WERI-Rb-1 (cell line): ENCODE data around the gene F11.
"Not testable (repeated sequence)": the region's sequence is repeated elsewhere in the genome, so short reads cannot be mapped to it uniquely, and the experiment has no call there.

ENCODE experiments used
- DNase-seq: peaks from one replicate; pipeline ENCODE4 v3.0.0-alpha.2; 2020
- H3K27ac ChIP-seq: fragments of 250-450 bp; sonication (Bioruptor Pico); 2 replicates; pipeline ENCODE4 v1.5.1; 2020; ENCODE audit warnings: mild to moderate bottlenecking, moderate library complexity
- H3K27me3 ChIP-seq: fragments of 250-450 bp; sonication (Bioruptor Pico); 2 replicates; pipeline ENCODE4 v1.5.1; 2021; ENCODE audit warnings: mild to moderate bottlenecking, low read depth, moderate library complexity; ENCODE audit not compliant: insufficient read depth, severe bottlenecking
- H3K36me3 ChIP-seq: fragments of 250-450 bp; sonication (Bioruptor Pico); 2 replicates; pipeline ENCODE4 v1.5.1; 2020; ENCODE audit warnings: mild to moderate bottlenecking, moderate library complexity
- H3K4me3 ChIP-seq: 2 replicates; pipeline ENCODE4 v1.5.1; 2011; ENCODE audit warnings: low read depth, mild to moderate bottlenecking, control low read depth, low read length
- H3K9me3 ChIP-seq: fragments of 250-450 bp; sonication (Bioruptor Pico); 2 replicates; pipeline ENCODE4 v1.5.1; 2021; ENCODE audit warnings: mild to moderate bottlenecking, moderate library complexity; ENCODE audit not compliant: severe bottlenecking
- TF ChIP-seq, protein P1 (sequence below): IDR thresholded peaks from 2 replicates; pipeline ENCODE4 v1.5.1; 2011; ENCODE audit warnings: low read depth, mild to moderate bottlenecking, control low read depth, inconsistent platforms, low read length

The F11 gene

DNA sequence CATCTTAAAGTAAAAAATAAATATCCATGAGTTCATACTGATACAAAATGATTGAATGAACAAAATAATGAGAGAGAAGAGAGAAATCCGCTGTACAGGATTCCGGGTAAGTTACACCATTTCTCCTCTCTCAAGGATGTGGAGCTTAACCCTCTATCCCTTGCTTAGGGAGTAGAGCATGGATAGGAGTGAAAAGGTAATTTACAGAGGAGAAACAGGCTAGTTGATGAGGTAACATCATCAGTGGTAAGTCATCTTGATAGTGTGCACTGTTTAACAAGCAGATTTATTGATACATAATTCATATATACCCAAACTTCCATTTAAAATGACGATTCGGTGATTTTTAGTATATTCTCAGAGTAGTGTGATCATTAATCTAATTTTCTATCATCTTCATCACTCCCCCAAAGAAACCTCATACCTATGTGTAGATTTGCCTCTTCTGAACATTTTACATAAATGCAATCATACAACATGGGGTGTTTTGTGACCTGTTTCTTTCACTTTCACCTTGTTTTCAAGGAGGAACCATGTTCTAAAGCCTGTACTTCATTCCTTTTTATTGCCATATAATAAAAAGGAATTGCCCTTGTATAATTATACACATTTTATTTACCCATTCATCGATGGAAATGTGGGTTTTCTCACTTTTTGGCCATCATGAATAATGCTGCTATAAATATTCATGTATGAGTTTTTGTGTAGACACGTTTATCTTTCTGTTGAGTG lies 34.8 kb downstream of the F11 start:
- TF ChIP-seq, protein P1, sequence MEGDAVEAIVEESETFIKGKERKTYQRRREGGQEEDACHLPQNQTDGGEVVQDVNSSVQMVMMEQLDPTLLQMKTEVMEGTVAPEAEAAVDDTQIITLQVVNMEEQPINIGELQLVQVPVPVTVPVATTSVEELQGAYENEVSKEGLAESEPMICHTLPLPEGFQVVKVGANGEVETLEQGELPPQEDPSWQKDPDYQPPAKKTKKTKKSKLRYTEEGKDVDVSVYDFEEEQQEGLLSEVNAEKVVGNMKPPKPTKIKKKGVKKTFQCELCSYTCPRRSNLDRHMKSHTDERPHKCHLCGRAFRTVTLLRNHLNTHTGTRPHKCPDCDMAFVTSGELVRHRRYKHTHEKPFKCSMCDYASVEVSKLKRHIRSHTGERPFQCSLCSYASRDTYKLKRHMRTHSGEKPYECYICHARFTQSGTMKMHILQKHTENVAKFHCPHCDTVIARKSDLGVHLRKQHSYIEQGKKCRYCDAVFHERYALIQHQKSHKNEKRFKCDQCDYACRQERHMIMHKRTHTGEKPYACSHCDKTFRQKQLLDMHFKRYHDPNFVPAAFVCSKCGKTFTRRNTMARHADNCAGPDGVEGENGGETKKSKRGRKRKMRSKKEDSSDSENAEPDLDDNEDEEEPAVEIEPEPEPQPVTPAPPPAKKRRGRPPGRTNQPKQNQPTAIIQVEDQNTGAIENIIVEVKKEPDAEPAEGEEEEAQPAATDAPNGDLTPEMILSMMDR, result no peak
- Histone ChIP-seq H3K27ac (no peak overlapping the region), H3K27me3 (peaks cover 100% of the 10 kb centered on the region), H3K9me3 (no peaks in the 10 kb centered on the region), H3K36me3 (no peaks in the 10 kb centered on the region), H3K4me3 (no peak overlapping the region)
- no peak for DNase-seq

GRCh38 chr4:186304216-186304615 lies 38.2 kb downstream of the F11 start:
- Histone ChIP-seq H3K27ac (no peak overlapping the region), H3K36me3 (no peaks in the 10 kb centered on the region), H3K27me3 (peaks cover 100% of the 10 kb centered on the region), H3K9me3 (no peaks in the 10 kb centered on the region), H3K4me3 (no peak overlapping the region)
- TF ChIP-seq, protein P1, result no peak
- no peak for DNase-seq

GRCh38 chr4:186304866-186305505 lies 39.0 kb downstream of the F11 start:
- Histone ChIP-seq H3K4me3 (no peak overlapping the region), H3K9me3 (no peaks in the 10 kb centered on the region), H3K36me3 (no peaks in the 10 kb centered on the region), H3K27ac (no peak overlapping the region), H3K27me3 (peaks cover 100% of the 10 kb centered on the region)
- TF ChIP-seq, protein P1, result no peak
- no peak for DNase-seq

- no peaks in the 10 kb centered on the region for H3K9me3 ChIP-seq
- H3K27me3 ChIP-seq, result peaks cover 100% of the 10 kb centered on the region
- no peak for DNase-seq
- no peak overlapping the region for H3K27ac ChIP-seq
- TF ChIP-seq, protein P1, result no peak
- H3K36me3 ChIP-seq, result no peaks in the 10 kb centered on the region
- no peak overlapping the region for H3K4me3 ChIP-seq
Measured at GRCh38 chr4:186307497-186307896, 41.5 kb downstream of the F11 start.

- Histone ChIP-seq H3K4me3 (no peak overlapping the region), H3K36me3 (no peaks in the 10 kb centered on the region), H3K9me3 (no peaks in the 10 kb centered on the region), H3K27me3 (peaks cover 100% of the 10 kb centered on the region), H3K27ac (no peak overlapping the region)
- DNase-seq, result no peak
- TF ChIP-seq, protein P1, result no peak
Measured at GRCh38 chr4:186307916-186308315, 41.9 kb downstream of the F11 start.

DNA sequence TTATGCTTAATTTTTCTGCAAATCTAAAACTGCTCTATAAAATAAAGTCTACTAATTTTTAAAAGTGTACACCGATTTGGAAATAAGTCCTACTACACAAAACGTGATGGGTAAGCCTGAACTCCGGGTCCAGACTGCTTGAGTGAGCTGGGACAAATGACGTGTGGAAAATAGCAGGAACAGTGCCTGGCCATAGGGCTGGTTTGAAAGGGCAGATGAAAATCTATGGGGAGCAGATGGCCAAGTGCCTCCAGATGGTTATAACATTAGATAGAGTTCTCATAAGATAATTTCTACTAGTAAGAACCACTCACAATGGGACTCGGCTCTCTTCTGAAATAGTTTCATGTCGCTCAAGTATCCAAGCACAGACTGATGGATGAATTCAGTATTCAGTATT lies 52.5 kb downstream of the F11 start:
- no peak for DNase-seq
- Histone ChIP-seq H3K27me3 (peaks cover 95% of the 10 kb centered on the region), H3K4me3 (no peak overlapping the region), H3K36me3 (no peaks in the 10 kb centered on the region), H3K27ac (no peak overlapping the region), H3K9me3 (peaks cover 2% of the 10 kb centered on the region)
- TF ChIP-seq, protein P1, result no peak

DNA sequence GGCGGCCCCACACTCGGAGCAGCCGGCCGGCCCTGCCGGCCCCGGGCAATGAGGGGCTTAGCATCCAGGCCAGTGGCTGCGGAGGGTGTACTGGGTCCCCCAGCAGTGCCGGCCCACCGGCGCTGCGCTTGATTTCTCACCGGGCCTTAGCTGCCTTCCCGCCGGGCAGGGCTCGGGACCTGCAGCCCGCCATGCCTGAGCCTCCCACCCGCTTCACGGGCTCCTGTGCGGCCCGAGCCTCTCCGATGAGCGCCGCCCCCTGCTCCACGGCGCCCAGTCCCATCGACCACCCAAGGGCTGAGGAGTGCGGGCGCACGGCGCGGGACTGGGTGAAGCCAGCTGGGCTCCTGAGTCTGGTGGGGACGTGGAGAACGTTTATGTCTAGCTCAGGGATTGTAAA lies 58.7 kb downstream of the F11 start:
- H3K36me3 ChIP-seq, H3K27ac ChIP-seq, DNase-seq, H3K9me3 ChIP-seq, H3K4me3 ChIP-seq: not testable (repeated sequence)
- H3K27me3 ChIP-seq, result peaks cover 92% of the 10 kb centered on the region
